GM21367 (cell line): ENCODE results near the gene RIN1.

ENCODE experiments used
- ATAC-seq: cut with Tn5 transposase; IDR thresholded peaks from one replicate; pipeline ENCODE4 v1.9.1; 2021; ENCODE audit not compliant: unreplicated experiment

RIN1 gene

DNA sequence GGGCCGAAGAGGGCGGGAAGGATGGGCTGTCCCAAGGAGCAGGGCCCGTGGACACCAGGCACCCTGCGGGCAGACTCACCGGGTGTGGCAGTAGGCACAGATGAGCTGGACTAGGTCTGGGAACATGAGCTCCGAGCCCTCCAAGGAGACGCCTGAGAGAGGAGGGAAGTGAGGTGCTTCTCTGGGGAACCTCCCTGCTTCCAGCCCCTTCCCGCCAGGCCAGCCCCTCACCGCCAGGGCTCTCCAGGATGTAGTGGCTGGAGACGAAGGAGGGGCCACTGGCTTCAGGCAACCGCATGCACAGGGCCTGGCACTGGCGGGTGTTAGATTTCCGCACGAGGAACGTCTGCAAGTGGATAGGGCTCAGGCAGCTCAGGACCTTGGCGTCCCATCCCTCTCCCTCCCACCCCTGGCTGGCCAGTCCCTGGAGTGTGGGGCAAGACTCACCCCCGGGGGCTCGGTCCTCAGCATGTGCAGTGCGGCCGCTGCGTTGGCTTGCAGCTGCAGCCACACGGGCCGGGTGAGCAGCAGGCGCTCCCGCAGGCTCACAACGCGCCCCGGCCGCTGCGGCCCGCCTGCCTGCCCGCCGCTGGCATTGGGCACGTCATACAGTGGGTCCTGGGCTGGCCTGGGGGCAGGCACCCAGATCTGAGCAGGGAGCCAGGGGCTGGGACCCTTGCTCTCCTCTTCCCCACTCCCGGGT is 552 bp downstream of the RIN1 start:
- no peak for ATAC-seq

DNA sequence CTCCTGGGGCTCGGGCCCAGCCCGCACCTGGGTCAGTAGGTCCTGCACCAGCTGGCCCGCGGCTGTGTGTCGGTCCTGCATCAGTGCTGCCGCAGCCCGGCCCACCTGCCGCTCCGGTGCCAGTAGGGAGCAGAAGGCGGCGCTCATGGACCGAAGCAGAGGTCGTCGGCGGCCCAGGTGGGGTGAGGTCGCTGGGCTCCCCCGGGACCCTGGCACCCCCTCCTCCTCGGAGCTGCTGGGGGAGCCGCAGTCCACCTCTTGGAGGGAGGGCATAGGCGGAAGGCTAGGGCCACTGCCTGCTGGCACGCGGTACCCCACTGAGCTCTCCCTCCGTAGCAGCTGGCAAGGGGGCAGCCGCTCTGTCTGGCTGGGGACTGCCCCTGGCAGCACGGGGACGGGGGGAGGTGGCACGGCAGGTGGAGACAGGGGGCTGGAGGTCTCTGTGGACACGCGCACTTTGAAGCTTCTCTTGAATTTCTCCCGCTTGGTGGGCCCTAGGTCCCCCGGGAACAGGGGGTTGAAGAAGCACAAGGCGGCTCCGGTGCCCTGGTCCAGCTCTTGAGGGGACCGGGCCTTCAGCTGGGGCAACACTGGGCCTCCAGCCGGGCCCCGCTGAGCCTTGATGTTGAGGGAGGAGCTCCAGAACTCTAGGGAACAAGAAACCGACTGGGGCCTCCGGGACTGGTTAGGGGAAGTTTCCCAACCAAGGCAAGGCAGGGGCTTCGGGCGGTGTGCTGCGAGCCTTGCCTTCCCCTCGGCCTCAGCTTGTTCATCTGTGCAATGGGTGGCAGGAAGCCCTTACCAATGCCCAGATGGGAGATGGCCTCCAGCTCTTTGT is 1.4 kb downstream of the RIN1 start:
- no peak for ATAC-seq

DNA sequence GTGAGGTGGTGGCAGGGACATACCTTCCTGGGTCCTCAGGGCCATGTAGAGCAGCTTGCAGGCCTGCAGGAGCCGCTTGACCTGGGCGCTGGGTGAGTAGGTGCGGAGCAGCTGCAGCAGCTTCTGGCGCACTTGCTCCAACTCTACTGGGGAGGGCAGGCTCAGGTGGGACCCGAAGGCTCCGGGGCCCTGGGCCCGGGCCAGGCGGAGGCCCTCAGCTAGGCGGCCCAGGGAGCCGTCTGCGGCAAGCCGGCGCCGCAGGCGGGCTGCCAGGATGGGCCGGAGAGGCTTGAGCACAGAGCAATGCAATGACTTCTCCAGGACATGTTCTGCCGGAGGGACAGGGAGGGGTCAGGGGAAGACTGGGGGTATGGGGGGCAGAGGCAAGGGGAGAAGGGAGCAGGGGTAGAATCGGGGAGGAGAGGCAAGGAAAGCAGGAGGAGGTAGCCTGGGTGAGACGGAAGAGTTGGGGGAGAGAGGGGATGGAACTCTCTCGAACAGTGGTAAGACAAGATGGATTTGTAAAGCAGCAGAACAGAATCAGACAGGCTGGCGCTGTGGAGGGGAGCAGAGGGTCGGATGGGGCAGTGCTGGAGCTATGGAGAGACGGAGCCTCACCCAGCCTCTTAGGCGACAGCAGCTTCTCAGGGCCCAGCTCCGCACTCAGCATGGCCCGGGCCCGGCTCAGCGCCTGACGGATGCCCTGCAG is 2.2 kb downstream of the RIN1 start:
- no peak for ATAC-seq

DNA sequence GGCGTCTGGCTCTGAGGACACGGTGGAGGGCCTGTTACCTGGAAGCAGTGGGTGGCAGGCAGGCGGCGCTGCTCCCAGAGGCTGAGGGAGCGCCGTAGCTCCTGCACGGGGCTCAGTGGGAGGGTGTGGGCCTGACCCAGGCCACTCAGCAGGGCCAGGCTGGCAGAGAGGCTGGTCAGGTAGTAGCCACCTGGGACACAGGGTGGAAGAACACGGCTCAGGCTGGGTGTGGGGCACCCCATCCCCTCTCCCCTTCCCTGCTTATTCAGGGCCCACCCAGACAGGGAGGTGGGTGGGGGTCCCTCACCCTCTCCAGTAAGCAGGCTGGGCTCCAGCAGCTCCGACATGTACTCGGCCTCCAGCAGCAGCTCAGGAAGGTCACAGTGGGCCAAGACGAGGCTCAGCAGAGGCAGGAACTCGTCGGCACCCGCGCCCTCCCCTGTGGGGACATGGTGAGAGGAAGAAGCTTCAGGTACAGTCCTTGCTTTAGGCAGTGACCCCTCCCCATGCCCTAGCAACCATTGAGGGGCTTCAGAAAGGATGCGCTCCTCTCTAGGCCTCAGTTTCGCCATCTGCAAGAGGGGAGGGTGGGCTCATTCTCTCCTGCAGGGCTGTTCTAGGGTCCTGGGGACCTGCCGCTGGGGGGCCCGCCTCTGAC is 2.9 kb downstream of the RIN1 start:
- ATAC-seq, result no peak

DNA sequence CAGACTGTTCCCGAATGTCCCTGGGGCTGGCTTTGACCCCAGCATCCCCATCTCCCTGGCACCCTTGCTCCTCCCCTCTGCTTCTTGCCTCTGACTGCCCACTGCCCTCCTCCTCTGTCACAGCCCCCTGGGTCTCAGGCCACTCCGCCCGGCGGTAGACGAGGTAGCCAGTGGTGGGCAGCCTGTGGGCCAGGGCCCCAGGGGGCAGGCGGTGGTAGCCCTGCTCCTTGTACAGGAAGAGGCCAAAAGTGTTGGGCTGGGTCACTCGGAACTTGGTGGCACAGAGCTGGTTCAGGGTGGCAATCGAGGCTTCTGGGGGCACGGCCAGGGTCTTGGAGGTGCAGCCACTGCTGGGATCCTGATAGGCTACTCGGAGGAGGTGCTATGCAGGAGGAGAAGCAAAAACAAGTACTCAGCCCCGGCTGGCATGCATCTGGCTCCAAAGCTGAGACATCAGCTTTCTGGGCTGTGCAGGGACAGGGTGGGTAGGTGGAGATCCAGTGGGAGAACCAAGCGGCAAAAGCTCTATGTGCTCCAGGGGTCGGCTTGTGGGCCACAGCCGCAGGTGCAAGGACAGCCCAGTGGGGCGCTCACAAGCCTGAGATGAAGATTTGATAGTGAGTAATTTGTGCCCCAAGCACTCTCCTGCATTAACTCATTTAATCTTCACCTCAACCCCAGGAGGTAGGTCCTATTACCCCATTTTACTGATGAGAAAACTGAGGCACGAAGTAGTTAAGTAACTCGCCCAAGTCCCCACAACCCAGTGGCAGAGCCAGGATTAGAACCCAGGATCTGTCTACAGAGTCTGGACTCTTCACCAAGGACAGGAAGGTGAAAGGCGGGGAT is 3.6 kb downstream of the RIN1 start:
- no peak for ATAC-seq

DNA sequence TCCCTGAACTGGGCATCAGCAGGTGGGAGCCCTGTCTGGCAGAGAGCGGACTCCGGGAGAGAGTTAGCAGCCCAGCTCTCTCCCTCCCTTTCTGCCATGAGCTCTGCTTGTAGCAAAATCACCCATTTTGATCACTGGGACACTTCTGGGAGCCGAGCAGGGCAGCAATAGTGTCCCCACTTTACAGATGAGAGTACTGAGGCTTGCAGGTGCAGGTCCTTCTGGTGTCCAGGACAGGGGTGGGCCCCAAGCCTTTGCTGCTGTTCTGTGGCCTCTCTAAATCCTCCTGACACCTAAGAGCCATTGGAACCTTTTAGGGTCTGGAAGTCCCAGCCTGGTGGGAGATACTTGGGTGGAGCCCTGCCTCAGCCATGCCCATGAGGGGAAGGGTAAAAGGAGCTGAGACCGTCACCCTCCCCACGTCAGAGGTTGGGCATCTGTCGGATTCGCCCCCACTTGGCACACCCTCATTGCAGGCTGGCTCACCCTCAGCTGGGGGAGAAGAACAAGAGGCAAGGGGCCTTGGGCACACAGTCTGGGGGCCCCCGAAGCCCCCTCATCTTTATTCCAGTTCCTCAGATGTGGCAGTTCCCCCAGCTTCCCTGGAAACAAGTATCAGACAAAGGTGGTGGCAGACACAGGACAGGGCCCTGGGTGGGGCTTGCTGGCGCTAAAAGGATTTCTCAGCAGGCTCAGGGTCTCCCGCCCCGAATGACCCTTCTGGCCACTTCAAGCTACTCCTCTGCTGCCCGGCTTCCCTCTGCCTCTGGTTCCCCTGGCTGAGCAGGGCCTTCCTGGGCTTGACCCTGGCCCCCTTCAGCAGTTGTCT is 4.5 kb downstream of the RIN1 start:
- ATAC-seq, result no peak

DNA sequence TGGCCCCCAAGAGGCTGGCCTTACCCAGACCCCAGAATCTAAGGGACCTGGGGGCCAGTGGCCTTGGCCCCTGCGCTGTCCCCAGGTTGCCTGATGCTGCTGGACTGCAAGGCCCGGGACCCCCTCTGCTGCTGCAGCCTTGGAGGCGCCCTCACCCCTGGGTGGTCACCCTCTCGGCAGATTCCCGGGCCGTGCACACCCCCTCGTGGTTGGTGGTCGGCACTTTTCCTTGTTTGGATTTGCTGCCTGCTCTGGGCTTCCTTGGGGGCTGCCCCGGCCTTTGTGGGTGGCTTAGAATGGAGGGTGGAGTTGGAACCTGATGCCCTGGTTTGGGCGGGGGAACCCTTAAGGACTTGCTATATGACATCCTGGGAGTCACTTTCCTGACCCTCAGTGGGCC is 5.3 kb downstream of the RIN1 start:
- no peak for ATAC-seq

DNA sequence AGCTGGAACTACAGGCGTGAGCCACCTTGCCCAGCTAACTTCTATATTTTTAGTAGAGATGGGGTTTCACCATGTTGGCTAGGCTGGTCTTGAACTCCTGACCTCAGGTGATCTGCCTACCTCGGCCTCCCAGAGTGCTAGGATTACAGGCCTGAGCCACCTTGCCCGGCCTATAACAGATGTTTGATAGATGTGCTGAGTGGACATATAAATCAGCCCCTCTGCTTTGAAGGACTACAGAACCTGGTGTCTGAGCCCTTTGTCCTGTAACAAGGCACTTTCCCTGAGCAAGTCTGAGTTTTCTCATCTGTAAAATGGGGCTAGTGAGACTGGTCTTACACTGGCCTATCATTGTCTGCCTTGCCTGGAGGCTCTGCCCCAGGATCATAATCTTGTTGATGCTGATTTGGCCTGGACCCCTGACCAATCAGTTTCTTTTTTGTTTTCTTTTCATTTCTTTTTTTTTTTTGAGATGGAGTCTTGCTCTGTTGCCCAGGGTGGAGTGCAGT is 7.0 kb downstream of the RIN1 start:
- no peak for ATAC-seq

DNA sequence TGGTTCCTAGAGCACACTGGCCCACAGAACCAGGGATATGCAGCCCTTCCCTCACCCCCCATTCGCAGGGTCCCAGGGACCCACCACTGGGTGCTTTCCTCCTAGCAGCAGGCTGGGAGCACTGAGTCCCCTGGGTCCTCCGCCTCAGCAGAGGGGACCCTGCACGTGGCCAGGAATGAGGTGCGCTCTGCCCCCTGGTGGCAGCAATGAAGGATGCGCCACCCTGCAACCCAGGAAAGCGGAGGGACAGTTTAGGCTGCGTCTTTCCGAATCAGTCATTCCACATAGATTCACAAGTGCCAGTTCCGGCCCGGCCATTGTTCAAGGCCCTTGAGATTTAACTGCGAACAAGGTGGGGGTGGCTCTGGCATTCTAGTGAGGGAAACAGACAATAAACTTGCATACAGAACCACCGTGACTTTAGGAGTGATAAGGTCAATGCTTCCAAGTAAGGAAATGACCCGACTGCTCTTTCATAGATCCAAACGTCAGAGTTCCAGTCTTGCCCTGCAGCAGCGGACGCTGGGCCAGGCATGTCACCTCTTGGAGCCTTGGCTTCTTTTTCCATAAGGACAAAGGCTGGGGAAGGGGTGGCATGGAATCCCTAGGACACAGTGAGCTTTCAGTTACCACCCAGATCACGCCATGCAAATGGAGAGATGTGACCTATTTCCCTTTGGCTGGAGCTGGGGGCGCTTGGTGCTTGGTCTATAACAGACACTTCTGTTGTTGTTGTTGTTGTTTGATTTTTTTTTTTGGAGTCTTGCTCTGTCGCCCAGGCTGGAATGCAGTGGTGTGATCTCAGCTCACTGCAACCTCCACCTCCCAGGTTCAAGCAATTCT is 7.7 kb downstream of the RIN1 start:
- ATAC-seq, result no peak

DNA sequence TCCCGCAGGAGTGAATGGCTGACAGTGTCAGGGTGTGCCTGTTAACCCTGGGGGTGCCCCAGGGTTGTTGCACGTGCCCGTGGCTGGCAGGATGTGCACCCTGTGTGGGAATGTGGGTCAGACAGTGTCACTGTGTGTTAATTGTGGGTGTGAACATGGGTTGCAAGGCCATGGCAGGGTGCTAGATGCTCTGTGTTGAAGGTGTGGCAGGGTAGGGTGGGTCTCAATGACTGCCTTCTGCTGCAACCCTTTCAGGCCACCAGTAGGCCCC is 8.3 kb downstream of the RIN1 start:
- ATAC-seq, result no peak

DNA sequence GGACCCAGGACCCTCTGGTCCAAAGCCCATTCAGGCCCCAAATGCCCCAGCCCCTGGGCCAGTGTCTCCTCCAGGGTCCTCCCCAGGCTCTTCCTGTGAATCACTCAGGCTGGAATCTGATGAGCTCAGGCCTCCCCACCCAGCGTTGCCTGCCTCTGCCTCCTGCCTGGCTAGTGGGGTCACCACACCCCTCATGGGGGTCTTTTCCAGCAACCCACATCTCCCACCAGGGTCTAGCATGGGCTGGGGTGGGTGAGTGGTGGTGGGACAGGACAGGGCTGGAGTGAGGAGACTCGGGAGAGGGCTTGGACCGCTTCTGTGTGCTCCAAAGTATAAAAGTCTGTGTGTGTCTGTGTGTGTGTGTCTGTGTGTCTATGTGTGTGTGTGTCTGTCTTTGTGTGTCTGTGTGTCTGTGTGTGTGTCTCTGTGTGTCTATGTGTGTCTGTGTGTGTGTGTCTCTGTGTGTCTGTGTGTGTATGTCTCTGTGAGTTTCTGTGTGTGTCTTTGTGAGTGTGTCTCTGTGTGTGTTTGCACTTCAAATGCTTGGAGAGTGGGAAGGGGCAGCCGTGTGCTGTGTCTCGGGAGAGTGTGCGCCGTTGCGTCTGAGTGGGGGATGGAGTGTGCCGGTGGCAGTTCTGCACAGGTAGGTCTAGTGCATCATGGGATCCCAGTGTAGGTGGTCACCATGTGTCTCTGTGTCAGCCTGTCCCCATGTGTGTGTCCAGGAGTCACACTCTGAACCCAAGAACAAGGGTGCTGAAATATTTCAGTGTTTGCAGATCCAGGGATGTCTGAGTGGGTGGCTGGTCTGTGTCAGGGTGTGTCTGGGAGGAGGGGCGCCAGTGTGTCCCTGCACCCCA is 8.8 kb downstream of the RIN1 start:
- ATAC-seq, result no peak

DNA sequence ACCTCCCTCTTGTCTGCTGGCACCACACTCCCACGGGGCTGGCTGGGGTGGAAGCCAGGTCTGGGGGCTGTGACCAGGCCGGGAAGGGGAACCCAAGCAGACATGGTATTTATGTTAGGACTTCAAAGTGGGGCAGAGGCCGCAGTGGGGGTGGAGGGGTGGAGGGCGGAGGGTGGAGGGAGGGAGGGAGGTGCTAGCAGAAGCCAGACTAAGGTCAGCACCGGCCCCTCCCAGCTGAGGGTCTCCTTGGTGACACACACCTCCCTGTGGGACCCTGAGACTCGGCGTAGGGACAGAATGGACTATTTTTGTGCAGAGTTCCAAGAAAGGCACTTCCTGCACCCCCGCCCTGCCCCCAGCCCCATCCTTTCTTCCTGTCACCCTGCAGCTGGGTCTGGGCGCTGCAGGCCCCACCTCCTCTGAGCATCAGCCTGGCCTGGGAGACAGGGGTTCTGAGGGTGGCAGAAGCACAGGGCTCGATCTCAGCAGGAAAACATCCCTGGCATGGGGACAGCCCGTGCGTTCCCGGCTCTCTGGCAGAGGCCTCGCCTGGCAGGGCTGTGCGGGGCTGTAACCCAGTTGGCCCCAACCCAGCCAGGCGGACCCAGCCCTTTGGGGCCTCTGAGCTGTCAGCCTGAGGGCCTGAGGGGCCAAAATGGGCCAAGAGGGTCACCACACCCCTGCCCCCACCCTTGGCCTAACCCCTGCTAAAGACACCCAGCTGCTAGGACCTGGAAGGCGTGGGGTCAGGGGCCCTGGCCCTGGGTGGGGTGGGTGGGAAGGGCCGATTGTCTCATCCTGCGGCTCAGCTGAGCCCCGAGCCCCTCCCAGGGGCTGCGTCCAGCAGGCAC is 9.7 kb downstream of the RIN1 start:
- no peak for ATAC-seq

DNA sequence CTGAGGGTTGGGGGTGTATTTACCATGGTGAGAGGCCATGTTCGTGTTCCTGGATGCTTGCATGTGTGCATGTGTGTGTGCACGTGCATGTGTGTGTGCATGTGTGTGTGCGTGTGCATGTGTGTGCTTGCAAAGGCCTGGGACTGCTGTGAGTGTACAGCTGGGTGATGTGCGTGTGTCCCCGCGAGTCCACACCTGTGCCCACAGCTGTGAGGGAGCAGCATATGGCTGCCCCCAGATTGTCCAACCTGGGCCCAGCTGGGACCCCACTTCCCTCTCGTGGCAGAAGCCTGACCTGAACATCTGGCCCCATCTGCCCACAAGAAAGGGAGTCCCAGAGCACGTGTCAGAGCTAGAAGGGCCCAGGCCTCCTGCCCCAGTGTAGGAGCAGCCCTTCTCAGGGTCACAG is 11.0 kb downstream of the RIN1 start:
- ATAC-seq, result no peak

DNA sequence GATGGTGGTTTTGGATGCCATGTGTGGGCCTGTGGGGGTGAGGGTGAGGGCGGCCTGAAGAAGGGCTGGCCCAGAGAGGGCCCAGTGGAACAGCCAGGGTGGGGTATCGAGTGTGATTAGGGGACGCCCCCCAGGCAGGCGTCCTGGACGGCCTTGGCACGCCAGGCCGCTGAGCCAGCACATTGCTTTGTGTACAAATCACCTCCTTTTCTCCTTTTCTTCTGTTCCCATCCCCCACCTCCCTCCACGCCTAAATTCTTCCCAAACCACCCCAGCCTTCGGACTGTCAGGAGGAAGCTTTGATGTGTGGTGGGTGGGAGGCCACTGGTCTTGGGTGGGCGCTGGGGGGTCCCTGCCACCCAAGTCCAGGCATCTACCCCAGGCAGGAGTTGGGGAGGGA is 11.6 kb downstream of the RIN1 start:
- no peak for ATAC-seq

DNA sequence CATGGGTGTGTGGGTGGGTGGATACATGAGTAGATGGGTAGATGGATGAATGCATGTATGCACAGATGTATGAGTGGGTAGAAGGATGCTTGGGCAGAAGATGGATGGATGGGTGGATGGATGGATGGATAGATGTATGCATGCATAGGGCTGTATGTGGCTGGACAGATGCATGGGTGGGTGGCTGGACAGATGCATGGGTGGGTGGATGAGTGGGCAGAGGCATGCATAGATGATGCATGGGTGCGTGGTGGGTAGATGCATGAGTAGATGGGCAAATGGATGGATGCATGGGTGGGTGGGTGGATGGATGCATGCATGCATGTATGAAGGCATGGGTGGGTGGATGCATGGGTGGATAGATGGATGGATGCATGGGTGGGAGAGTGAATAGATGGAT is 12.6 kb downstream of the RIN1 start:
- ATAC-seq, result no peak

DNA sequence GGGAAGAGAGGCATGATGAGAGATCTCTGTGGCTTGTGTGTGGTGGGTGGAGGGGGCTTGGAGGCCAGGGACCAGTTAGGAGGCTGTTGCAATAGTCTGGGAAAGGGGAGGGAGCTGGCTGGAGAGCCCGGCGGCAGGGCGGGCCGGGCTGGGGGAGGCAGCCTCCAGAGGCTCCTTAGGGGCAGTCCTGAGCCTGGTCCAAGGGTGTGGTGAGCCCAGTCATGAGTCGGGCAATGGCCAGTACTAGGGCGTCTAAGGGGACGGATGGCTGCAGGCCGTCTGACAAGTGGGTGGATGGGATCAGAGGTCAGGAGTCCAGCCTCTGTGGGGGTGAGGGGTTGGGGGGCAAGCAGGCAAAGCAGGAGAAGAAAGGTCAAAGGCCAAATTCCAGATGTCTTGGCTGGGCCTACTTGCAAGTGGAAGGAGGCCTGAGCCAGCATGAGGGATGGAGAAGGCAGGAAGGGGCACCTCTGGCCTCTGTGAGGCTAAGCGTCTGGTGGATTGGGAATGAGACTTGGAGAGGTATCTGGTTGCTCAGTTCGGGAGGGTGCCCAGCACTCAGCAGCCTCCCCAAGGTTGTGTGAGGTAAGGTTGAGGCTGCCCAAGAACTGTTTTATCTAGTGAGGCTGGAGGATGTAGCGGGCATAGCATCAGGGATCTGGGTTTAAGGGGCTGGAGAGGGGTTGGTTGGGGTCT is 13.4 kb downstream of the RIN1 start:
- ATAC-seq, result no peak
